Heart right ventricle (tissue), 16 donors: Measurements from ENCODE around the gene LDAH. TPM values are rescaled to one million over a fixed set of nuclear protein-coding genes. Genes with fewer than 3 reads are reported as not detected.
A peak's percentile ranks its signal among the peaks of the same experiment; 100 is the strongest.

Experiments
- ATAC-seq, 8 donors: fragments of 200-7000 bp; cut with Tn5 transposase; one replicate each; pipeline ENCODE4 v1.9.1; 2020; ENCODE audit warnings: mild to moderate bottlenecking in 8 of 8, moderate library complexity in 8 of 8, moderate number of reproducible peaks in 1 of 8
- DNase-seq, 2 donors: peaks; one replicate each; pipeline ENCODE4 v3.0.0-alpha.2; 2020
- H3K27ac ChIP-seq, 10 donors: fragments of 200-600 bp; sonication (generic) in 2 of 10; one replicate each; pipeline versions ENCODE4 v1.5.0 to v1.8.0; 2020 to 2022; ENCODE audit warnings: mild to moderate bottlenecking in 3 of 10
- H3K27me3 ChIP-seq, 7 donors: fragments of 200-600 bp; one replicate each; pipeline ENCODE4 v1.8.0; 2021 to 2022; ENCODE audit warnings: mild to moderate bottlenecking in 2 of 7
- H3K36me3 ChIP-seq, 9 donors: fragments of 200-600 bp; sonication (generic) in 1 of 9; one replicate each; pipeline versions ENCODE4 v1.5.0 to v1.8.0; 2020 to 2022; ENCODE audit warnings: mild to moderate bottlenecking in 2 of 9
- H3K4me1 ChIP-seq, 9 donors: fragments of 200-600 bp; sonication (generic) in 1 of 9; one replicate each; pipeline versions ENCODE4 v1.5.0 to v1.8.0; 2020 to 2022; ENCODE audit warnings: mild to moderate bottlenecking in 4 of 9
- H3K4me3 ChIP-seq, 10 donors: fragments of 200-600 bp; sonication (generic) in 2 of 10; one replicate each; pipeline versions ENCODE4 v1.5.0 to v1.8.0; 2020 to 2022; ENCODE audit warnings: mild to moderate bottlenecking in 7 of 10, moderate library complexity in 2 of 10
- H3K9me3 ChIP-seq, 11 donors: fragments of 200-600 bp in 10 of 11; sonication (generic) in 2 of 11; one replicate each; pipeline versions ENCODE4 v1.5.0 to v1.8.0; 2013 to 2022; ENCODE audit warnings: mild to moderate bottlenecking in 2 of 11, control low read depth in 1 of 11, moderate library complexity in 1 of 11
- CTCF ChIP-seq, 9 donors: fragments of 200-600 bp; sonication (generic) in 2 of 9; IDR thresholded peaks; one replicate each; pipeline versions ENCODE4 v1.5.0 to v1.8.0; 2021 to 2022; ENCODE audit warnings: antibody characterized with exemption in 9 of 9, mild to moderate bottlenecking in 5 of 9, moderate library complexity in 1 of 9
- WGBS, 2 donors: extraction: QIAGEN DNeasy Blood & Tissue Kit; methylation state at CpG; one replicate each; pipeline ENCODE4 v1.1.7; 2013; ENCODE audit warnings: inconsistent platforms in 1 of 2; 5-methylcytosine and 5-hydroxymethylcytosine counted together
- intact Hi-C, 10 donors: fragments of 100-400 bp; cut with DNase I; formaldehyde crosslinking; loops; one replicate each; pipeline versions ENCODE4 v1.11.1 to v1.14.2; 2022
- polyA plus RNA-seq, 2 donors: library from polyadenylated mRNA; stranded (reverse); fragments of 200-250 nt; gene quantifications; one replicate each; pipeline ENCODE4 v1.2.3, GENCODE V29; 2013
- total RNA-seq, 10 donors: library from RNA; stranded (reverse); fragmentation: NEBNext Ultra II Directional in 3 of 10; extraction: Animal tissue kit (Norgen Biotek cat#: 25700) in 3 of 10; gene quantifications; one replicate each; pipeline versions ENCODE4 v1.2.1 to v1.2.4, GENCODE V29; 2021 to 2023
- donor health status: Arrhythmogenic right ventricular cardiomyopathy.
- donor health status: ischemic (EF 13 %, LVEDD 7.1; RV severe dilation, severe dysfunction).
- donor health status: healthy with polysubstance abuse.
- donor health status: DM: no; HTN: yes; CAD: no.
- donor health status: DM: no; HTN: no; CAD: no.
- donor health status: ischemic (EF 25% LVEDD 6.9; RV normal size, moderate dysfunction).
- donor health status: ischemic (EF 25% LVEDD 5.7; RV mildly dilated, moderate dysfunction).
- donor health status: healthy.
- donor health status: DM: yes; HTN: yes; CAD: no.
- donor health status: Ischemic cardiomyopathy.
- donor health status: ischemic (EF 35%, LVEDD 5.7; RV mildly dilated, moderate dysfunction).
- donor health status: nonischemic (EF 11% LVEDD 7.7; RV severe dilation, severe dysfunction).
- donor health status: DM: yes; HTN: yes; CAD: no.
- donor health status: PGD.
- donor health status: ischemic (EF 29% LVEDD 5.4; RV normal size, mild dysfunction).
- donor health status: nonischemic (EF 23%, LVEDD 6.1; RV moderate dilation, normal function).

Gene LDAH
- total and polyA plus RNA-seq, 12 donors, result 1.5 to 11.3 (median 5.4) TPM

GRCh38 chr2:20653695-20654534, 169.0 kb downstream of the LDAH start:
- Histone ChIP-seq H3K4me1 (peaks cover 3 to 26% (median 21%) of the 10 kb centered on the region in 9 donors), H3K27me3 (peaks cover 0 to 12% (median 2%) of the 10 kb centered on the region in 7 donors), H3K4me3 (no peak overlapping the region), H3K27ac (no peak overlapping the region), H3K9me3 (no peaks in the 10 kb centered on the region), H3K36me3 (no peaks in the 10 kb centered on the region)
- intact Hi-C loops, result loop anchor here in 1 of 10 donors (5.0 kb wide), 1 partner anchor 752 kb away; the partner anchor contains the start of gene TTC32
- no peak for DNase-seq
- WGBS, 2 donors, result 82 to 83% methylated on average over 7 of the region's 7 CpGs
- no peak for ATAC-seq
- no peak for TF ChIP-seq CTCF (IDR thresholded peaks at IDR 0.05)

- 96 to 97% methylated on average over 11 of the region's 11 CpGs for WGBS, 2 donors
- H3K27me3 ChIP-seq, result peaks cover 0 to 9% (median 0%) of the 10 kb centered on the region in 7 donors
- H3K27ac ChIP-seq, result no peak overlapping the region
- H3K9me3 ChIP-seq, result no peaks in the 10 kb centered on the region
- H3K4me1 ChIP-seq, result peaks cover 3 to 34% (median 31%) of the 10 kb centered on the region in 9 donors
- no peak for TF ChIP-seq CTCF (IDR thresholded peaks at IDR 0.05)
- no peaks in the 10 kb centered on the region for H3K36me3 ChIP-seq
- intact Hi-C loops, result loop anchor here in 1 of 10 donors (5.0 kb wide), 1 partner anchor 751 kb away; the partner anchor contains the start of gene TTC32
- ATAC-seq, result no peak
- DNase-seq, result no peak
- H3K4me3 ChIP-seq, result no peak overlapping the region
These were observed 170.0 kb downstream of the LDAH start for GRCh38 chr2:20652673-20653575.

GRCh38 chr2:20652141-20652540, 170.8 kb downstream of the LDAH start:
- H3K27me3 ChIP-seq, result peaks cover 0 to 4% (median 0%) of the 10 kb centered on the region in 7 donors
- intact Hi-C loops, result loop anchor here in 1 of 10 donors (5.0 kb wide), 1 partner anchor 750 kb away; the partner anchor contains the start of gene TTC32
- no peak for TF ChIP-seq CTCF (IDR thresholded peaks at IDR 0.05)
- no peak for DNase-seq
- no peaks in the 10 kb centered on the region for H3K36me3 ChIP-seq
- H3K9me3 ChIP-seq, result no peaks in the 10 kb centered on the region
- no peak for ATAC-seq
- peaks cover 3 to 39% (median 35%) of the 10 kb centered on the region in 9 donors for H3K4me1 ChIP-seq
- H3K4me3 ChIP-seq, result no peak overlapping the region
- WGBS, 2 donors, result 91 to 93% methylated on average over 7 of the region's 7 CpGs
- H3K27ac ChIP-seq, result peak overlapping the region in 1 of 10 donors; percentile 87

GRCh38 chr2:20651731-20652099, 171.2 kb downstream of the LDAH start:
- ATAC-seq (no peak), DNase-seq (no peak)
- WGBS, 2 donors, result 70 to 71% methylated on average over 7 of the region's 7 CpGs
- peaks cover 0 to 2% (median 0%) of the 10 kb centered on the region in 9 donors for H3K36me3 ChIP-seq
- H3K4me1 ChIP-seq, result peaks cover 3 to 39% (median 35%) of the 10 kb centered on the region in 9 donors
- H3K27ac ChIP-seq, result peak overlapping the region; percentile 22 to 97 (median 90)
- H3K27me3 ChIP-seq, result peaks cover 0 to 4% (median 0%) of the 10 kb centered on the region in 7 donors
- intact Hi-C loops, result loop anchor here in 1 of 10 donors (5.0 kb wide), 1 partner anchor 749 kb away; the partner anchor contains the start of gene TTC32
- TF ChIP-seq CTCF (IDR thresholded peaks at IDR 0.05), result no peak
- peak overlapping the region; percentile 72 to 99 (median 94) for H3K4me3 ChIP-seq
- no peaks in the 10 kb centered on the region for H3K9me3 ChIP-seq
